ENCODE results near the gene POLQ.
"Not testable (repeated sequence)": the region's sequence is repeated elsewhere in the genome, so short reads cannot be mapped to it uniquely, and the experiment has no call there.

POLQ gene

DNA sequence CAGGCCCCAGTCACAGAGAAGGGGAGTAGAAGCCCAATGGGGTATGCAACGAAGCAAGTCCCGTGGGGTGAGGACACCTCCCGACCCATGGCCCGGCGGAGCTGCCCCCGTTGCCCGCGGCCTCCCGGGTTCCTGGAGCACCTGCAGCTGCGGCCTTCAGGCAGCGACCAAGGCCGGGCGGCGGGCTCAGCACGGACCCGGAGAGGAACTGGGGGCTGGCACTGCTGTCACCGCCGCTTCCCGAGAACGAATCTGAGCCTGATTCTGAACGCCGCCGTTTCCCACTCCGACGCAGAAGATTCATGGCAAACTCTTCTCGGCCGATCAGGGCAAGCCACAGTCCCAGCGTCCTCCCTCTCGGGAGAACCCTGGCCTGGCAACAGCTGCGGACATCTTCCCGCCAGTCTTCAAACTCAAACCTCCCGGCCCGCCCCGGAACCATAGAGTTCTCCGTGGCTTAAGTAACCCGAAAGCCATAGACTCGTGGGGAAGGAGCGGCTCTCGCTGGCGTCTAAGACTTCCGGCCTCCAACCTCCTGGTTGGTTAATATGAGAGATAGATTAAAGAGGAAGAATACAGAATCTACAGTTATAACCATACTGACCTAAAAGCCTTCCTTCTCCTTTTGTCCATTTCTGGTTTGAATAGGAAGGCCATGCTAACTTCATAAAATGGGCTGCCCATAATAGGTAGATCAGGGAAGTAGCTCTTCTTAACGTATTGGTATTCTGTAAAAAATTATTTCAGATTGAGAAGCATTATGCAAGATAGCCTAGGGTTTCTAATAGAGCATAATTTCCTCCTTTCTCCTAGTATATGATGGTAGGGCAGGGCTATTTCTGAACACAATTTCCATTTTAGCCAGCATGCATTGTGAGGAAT lies at the start of gene POLQ:
TSS of gene POLQ (minus strand) at position 415 of the 882 bp plus-strand sequence. CDS start at position 304, 111 bp downstream.
- DNase-seq, result peak; percentile 98

DNA sequence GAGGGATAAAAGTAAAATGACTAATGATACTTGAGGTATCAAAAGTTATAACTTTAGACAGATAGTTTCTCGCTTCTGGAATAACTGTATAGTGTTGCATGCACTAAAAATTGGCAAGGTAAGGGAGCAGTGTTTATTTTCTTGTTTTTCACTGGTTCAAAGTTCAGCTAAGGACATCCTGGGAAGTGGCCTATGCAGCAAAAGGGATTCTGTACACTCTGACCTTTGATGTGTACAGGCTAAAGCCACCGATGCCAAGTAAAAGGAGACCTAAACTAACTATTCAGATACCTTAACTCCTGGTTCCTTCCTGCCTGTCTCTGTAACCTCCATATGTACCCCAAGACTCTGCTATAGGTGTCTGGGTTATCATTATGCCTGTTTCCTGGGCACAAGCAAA lies 49.1 kb upstream of the POLQ start:
- DNase-seq, result no peak

DNA sequence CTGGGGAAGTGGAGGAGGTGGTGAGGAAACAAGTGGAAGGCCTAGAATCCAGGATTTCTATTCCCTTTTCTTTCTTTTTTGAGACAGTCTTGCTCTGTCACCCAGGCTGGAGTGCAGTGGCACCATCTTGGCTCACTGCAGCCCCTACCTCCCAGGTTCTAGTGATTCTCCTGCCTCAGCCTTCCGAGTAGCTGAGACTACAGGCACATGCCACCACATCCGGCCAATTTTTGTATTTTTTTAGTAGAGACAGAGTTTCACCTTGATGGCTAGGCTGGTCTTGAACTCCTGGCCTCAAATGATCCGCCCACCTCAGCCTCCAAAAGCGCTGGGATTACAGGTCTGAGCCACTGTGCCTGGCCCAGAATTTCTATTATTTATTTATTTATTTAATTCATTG lies 48.0 kb upstream of the POLQ start:
- DNase-seq, result not testable (repeated sequence)

DNA sequence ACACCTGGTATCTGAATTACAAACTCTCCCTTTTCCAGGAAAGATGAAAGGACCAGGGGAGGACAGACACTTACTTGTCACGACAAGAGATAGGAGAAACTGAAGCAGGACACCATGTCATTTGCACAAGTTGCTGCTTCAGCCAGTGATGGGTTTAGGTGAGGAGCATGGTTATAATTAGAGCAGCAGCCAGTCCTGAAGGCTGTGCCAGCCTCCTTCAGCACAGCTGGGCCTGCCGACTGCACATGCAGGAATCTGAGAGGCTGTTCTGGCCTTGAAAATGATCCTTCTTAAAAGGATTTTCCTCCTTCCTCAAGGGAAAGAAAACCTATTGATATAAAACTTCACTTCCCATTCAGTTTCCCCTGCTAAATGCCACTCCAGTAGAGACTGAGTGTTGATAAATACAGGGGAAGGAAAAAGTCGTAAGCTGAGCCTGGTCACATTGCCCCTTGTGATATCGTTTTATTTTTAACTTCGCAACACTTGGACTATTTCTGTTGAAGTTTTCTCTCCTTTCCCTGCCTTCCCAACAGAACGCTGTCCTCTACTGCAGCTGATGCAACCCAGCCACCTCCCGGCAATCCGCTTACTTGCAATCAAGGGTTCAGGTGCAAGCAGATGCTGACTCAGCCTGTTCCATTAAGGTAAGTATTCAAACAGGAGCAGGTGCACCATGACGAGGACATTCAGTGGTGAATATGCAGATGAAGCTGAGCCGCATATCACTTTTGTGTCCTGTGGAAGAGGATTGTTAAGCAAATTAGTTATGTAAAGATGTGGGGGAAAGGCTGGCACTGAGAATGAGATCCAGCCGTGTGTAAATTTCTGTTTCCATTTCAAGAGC lies 47.3 kb upstream of the POLQ start, which contains the start of gene FBXO40:
TSS of gene FBXO40 (plus strand) at position 524 of the 847 bp plus-strand sequence. CDS start 27,197 bp downstream, outside the sequence.
- DNase-seq, result no peak

DNA sequence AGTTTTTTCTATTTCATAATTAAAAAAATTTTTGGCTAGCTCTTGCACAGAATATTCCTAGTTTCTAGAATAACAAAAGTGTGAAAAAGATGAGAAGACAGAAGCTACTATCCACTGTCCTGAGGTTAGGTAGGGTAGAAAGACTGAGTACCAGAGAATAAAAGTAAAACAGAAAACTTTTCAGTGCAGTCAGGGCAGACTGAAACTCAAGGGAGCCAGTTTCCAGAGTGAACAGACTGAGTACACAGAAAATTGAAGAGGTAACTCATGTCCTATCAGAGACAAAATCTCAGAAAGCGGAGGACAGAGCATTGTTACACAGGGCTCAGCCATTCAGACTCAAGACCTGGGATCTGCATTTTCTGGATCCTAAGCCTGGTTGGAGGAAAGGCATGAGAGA lies 38.6 kb upstream of the POLQ start:
- no peak for DNase-seq

DNA sequence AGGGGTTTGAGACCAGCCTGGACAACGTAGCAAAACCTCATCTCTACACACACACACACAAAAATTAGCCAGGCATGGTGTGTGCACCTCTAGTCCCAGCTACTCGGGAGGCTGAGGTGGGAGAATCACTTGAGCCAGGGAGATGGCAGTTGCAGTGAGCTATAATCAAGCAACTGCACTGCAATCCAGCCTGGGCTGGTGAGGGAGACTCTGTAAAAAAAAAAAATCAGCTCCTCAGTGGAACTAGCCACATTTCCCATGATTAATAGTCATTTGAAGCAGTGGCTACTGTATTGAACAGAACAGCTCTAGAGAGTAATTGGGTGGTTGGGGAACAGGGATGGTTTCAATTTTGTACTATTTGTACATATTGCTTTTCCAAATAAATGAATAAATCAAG lies 35.9 kb upstream of the POLQ start:
- no peak for DNase-seq

DNA sequence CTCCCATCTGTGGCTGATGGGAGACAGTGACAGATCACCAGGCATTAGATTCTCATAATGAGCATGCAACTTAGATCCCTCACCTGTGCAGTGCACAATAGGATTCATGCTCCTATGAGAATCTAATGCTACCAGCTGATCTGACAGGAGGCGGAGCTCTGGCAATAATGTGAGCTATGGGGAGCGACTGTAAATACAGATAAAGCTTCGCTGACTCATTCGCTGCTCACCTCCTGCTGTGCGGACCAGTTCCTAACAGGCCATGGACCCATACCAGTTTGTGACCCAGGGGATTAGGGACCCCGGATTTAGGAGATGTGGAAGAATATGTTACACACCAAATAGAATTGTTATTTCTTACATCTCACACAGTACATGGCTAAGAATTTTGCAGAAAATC lies 28.7 kb upstream of the POLQ start:
- no peak for DNase-seq

DNA sequence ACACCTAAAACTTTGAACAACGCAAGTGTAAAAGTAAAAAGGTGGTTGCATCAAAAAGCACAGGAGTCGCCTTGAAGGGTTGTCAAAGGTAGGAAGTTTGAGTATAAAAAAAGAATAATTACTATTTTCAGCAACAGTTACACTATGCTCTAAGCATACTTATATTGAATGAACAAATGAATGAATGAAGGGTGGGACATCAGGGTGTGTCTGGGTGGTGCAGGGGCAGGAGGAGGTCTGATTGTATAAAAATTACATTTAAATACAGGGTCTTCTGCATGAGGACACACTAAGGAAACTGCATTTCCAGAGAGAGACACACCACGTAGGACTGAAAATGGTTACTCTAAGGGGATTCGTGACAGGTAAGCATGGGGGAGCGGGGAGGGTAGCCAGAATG lies 21.9 kb upstream of the POLQ start, which contains the start of gene ARGFX:
TSS of gene ARGFX (plus strand) at position 301 of the 400 bp plus-strand sequence. CDS start 2,765 bp downstream, outside the sequence.
- DNase-seq, result no peak

DNA sequence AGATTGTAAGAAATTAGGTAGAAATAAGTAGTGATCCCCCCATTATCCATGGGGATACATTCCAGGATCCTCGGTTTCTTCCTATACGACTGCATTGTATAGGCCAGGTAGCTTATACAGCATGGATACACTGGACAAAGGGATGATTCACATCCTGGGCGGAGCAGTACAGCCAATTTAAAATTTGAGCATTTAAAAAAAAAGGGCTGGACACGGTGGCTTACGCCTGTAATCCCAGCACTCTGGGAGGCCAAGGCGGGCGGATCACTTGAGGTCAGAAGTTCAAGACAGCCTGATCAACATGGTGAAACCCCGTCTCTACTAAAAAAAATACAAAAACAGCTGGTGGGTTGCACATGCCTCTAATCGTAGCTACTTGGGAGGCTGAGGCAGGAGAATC lies 21.0 kb upstream of the POLQ start:
- no peak for DNase-seq

DNA sequence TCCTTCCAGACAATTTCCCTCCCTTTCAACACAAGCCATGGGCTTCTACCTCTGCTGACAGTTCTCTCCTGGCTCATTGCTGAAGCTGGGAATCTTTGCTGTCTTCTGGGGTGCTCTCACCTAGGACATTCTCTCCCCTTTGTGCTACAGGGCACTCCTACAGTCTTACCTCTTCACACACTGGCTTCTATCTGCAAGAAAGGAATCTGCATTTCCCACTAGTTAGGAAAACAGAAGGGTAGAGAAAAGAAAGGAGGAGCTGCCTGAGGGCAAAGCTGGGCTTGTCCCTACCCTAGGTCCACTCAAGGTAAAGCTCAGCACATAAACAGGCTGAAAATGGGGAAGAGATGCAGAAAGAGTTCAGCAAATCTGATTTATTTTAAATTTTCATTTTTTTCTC lies 16.4 kb upstream of the POLQ start:
- no peak for DNase-seq

DNA sequence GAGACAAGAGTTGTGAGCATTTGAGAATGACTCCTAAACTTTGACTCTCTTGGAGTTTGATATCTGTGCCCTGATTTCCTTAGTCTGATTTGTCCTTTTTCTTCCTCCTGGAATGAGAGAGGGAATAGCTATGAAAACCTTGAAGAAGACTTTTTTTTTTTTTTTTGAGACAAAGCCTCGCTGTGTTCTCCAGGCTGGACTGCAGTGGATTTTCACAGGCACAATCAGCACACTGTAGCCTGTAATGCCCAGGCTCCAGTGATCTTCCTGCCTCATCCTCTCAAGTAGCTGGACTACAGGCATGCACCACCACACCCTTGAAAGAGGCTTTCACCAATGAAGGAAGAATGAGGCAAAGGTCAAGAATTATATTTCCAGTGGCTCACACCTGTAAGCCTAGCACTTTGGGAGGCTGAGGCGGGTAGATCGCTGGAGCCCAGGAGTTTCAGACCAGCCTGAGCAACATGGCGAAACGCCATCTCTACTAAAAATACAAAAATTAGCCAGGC lies 11.7 kb upstream of the POLQ start:
- DNase-seq, result no peak

DNA sequence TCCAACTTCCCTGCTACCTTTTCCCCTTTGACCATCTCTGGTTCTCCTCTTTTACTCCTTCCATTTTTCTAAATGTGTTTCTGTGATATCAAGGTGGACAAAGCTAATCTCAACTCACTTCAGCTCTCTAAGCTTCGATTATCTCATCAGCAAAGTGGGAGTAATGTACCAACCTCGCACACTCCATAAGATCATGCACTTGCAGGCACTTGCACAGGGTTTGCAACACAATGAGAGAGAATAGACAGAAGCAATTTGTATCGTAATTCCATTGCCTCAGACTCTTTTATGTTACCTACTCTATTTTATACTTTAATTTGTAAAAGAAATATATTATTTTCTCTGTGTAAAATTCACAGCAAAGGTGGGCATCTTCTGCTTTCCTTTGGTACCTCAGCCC lies 7.0 kb upstream of the POLQ start:
- no peak for DNase-seq

DNA sequence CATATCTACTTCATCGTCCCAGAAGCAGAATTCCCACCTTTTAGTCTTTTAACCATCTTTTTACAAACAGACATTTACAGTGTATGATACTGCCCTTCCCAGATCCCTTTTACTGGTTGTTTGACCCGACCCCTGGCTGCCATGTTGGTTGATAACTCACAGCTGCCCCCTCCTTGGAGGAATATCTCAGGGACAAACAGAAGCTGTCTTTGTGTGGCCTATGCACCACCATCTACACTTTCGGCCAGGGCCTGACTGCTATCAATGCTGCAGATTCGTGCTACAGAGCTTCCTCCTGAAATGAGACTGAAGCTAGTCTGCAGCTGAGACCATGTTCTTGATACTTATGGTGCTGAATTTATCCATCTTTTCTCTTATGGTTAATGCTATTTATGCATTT lies 6.6 kb upstream of the POLQ start:
- DNase-seq, result no peak

DNA sequence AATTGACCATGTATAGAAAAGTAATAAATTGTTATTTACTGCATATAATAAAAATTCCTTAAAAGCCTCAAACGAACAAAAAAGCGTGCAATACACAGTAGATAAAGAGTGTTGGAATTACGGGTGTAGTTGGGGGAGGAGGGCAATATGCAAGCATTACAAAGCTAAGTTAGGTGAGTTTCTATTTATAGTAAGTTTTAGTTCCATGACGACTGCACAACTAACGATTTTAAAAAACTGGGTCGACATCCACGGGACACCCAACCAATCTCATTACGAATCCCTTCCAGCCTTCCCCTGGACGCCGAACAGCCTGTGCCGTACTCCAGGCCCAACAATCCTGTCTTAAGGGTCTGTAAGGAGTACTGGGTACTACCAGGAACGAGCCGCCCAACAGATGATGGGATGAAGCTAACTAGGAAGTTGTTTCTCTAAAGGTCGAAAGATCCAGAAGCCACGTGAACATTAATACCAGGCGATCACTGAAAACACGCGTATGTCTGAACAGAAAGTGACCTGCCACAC lies 677 bp downstream of the POLQ start:
- DNase-seq, result peak; percentile 6

DNA sequence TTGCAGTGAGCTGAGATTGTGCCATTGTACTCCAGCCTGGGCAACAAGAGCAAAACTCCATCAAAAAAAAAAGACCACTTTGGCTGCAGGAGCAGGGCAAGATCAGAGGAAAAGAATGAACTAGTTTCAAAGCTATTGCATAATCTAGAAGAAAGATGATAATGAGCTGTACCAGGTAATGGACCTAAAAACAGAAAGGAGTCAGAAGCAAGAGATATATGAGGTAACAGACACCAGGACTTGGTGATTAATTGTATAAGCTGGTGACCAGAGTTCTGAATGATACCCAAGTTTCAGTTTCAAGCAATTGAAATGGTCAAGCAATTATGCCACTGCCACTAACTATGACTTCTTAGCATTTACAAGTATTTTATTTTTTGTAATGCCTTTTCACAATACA lies 2.9 kb downstream of the POLQ start:
- no peak for DNase-seq

DNA sequence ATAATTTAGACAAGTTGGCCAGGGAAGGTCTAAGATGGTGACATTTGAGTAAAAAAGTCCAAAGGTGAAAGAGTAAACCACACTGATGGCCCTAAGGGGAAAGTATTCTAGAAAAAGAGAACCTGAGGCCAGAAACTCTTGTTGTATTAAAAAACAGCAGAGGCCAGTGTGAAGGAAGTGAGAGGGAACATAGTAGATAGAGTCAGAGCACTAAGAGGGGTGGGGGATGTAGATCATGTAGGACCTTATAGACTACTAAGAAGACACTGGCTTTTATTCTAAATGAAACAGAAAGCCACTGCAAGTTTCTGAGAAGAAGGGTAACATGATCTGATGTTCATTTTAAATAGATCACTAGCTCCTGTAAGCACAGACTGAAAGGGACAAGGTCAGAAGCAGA lies 14.5 kb downstream of the POLQ start:
- DNase-seq, result no peak

DNA sequence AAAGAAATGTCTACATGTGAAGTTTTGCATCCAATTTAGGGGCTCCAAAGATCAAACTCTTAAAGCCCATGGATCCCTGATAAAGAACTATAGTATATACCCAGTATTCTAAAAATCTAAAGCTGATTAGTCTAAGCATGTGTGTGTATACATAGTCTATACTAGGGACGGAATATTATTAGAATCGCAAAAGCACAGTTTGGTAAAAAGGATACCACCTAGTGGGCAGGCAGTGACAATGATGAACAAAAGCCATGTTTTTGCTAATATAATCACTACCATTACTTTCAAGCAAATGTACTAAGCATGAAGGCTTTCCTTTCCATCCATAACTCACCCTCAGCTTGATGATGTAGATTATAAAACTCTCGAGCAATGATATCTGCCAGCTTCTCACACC lies 16.5 kb downstream of the POLQ start:
- no peak for DNase-seq

DNA sequence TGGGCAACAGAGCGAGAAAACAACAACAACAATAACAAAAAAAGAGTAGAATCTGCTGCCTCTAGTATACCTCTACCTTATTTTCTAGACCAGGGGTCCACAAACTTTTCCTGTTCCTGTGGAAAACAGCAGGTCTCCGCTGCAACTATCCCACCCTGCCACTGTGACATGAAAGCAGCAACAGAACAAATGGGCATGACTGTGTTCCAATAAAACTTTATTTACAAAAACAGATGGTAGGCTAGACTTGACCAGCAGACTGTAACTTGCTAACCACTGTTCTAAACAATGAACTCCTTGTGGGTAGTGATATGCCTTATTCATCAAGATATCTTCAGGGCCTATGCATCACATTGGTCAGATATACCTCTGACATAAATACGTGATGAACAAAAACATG lies 25.3 kb downstream of the POLQ start:
- DNase-seq, result no peak

DNA sequence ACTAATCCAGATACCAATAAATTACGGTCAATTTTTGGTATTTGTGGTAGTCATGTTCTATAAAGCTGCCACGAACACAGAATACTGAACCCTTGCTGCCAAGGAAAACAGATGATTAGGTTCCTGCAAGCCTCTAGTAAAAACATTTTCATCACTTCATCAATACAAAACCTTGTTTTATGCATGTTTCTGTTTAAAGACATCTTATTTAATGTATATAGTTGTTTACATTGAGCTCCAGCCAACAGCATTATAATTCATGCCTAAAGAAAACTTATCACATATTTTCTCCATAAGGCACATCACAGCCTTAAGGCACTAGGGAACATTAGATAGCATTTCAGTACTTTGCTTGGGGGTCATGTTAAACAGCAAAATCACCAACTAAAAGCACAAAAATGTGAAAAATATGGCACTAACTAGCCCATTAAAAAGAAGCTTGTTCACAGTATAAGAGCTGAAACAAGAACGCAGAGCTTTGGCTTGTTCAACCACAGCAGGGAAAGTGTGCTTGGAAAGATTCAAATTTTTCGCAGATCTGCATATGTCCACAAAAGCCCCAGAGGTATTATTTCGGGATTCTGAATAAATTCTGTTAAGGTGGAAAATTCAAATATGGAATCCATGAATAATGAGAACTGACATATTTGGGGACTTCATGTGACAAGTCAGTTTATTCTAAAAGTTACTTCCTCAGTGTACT lies 27.7 kb downstream of the POLQ start:
- no peak for DNase-seq

DNA sequence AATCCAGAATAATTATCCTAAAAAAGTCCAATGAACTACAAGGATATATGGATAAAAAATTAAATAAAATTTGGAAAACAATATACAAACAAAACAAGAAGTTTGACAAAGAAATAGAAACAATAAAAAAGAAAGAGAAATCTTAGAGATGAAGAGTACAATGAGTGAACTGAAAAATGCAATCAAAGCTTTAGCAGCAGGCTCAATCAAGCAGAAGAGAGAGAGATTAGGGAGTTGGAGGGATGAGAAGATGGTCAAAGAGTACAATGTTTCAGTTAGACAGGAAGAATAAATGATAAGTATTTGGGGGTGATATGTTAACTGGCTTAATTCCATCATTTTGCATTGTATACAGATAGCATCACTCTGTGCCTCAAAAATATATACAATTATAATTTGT lies 29.9 kb downstream of the POLQ start:
- no peak for DNase-seq

DNA sequence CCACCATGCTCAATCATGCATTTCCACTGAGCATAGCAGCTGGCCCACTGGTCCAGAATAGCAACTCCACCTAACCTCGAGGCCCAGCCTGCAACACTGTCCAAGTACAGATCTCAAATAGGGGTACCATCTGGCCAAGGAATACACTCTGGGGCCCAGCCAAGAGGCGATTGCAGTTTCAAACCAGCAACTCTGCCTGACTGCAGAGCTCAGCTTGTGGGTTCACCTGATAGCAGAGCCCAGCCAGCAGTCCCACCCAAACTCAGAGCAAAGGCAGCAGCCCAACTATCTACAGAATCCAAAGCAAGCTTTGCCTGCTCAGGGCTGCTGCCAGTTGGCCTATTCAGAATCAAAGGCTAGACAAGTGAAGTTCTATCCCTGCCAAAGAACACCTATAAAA lies 30.5 kb downstream of the POLQ start:
- no peak for DNase-seq

DNA sequence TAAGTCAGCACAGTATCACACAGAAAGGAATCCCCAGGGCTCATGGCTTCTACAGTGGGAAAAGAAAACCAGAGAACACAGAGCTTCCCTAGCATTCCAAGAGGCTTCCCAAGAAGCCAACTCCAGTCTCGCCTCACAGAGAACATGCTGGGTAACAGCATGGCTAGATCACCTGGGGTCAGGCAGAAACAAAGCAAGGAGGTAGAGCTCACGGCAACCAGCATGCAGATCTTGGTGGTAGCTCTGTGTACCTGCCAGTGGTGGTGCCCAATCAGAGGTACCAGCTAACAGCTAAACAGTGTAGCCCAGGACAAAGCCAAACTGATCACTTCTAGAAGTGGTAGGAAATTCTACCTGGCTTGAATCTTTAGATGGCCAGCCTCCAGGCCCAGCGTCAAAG lies 31.3 kb downstream of the POLQ start:
- no peak for DNase-seq

DNA sequence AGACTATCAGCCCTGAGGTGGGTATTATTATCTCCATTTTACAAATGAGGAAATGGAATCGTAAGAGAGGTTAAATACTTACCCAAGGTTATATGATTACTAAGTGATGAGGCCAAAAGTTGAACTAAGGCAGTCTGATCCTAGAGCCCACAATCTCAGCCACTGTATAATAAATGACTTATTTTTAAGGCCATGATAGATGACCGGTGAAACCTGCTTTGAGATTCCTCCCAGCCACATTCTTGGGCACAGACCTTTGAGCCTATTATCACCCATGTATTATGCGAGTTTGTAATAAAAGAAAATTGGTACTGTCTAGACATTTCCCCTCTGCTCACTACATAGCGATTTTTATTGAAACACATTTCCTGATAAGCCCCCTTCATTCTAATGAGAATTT lies 37.4 kb downstream of the POLQ start:
- no peak for DNase-seq
